Measurements from ENCODE around the gene CPA5.

Gene CPA5

DNA sequence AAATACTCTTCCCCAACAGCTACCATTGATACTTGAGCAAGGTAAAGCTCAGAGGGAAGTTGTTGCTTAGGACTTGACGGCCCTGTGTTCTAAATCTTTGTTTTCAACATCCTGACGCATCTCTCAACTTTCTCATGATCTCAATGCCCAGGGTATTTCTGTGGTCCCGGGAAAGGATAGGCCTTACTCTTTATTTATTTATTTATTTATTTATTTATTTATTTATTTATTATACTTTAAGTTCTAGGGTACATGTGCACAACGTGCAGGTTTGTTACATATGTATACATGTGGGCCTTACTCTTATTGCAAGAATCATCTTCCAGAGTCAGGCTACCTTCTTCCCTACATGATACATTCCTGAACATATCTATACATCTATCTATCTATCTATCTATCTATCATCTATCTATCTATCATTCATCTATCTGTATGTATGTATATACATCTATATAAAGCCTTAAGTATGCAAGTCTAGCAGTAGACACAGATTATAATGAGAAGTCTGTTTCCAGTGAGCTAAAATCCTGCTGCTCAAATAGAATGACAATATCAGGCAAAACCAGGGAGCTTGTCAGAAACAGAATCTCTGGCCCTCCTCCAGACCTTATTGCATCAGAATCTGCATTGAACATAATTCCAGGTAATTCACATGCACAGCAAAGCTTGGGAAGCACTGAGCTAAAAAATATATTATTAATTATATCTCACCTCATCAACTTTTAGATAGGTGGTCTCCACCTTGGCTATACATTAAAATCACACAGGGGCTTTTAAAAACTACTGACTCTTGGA, 12.2 kb upstream of the CPA5 start:
- no peak overlapping the region for H3K4me3 ChIP-seq
- no peak overlapping the region for H3K27ac ChIP-seq
- DNase-seq (ENCODE audit: low spot score) = no peak
- TF ChIP-seq, protein P1, sequence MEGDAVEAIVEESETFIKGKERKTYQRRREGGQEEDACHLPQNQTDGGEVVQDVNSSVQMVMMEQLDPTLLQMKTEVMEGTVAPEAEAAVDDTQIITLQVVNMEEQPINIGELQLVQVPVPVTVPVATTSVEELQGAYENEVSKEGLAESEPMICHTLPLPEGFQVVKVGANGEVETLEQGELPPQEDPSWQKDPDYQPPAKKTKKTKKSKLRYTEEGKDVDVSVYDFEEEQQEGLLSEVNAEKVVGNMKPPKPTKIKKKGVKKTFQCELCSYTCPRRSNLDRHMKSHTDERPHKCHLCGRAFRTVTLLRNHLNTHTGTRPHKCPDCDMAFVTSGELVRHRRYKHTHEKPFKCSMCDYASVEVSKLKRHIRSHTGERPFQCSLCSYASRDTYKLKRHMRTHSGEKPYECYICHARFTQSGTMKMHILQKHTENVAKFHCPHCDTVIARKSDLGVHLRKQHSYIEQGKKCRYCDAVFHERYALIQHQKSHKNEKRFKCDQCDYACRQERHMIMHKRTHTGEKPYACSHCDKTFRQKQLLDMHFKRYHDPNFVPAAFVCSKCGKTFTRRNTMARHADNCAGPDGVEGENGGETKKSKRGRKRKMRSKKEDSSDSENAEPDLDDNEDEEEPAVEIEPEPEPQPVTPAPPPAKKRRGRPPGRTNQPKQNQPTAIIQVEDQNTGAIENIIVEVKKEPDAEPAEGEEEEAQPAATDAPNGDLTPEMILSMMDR (IDR thresholded peaks at IDR 0.05) = no peak

DNA sequence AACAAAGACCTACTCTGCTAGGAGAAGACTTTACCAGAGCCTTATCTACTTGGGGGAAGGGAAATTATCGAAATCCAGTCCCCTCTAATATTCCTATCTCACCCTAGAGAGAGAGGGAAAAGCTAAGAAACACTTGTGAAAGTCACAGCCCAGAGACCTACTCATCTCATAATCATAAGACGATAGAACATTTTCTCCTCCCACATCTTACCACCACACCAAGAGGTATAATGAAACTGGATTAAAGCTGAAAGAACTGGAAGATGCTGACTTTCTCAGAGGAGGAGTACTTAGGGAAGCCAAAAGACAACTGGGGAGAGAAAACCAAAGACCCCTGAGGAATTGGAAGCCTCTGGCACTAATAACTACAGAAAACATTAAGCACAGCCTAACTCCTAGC, 10.8 kb upstream of the CPA5 start:
- Histone ChIP-seq H3K27ac (no peak overlapping the region), H3K4me3 (no peak overlapping the region)
- TF ChIP-seq, protein P1 (IDR thresholded peaks at IDR 0.05) = no peak
- no peak for DNase-seq (ENCODE audit: low spot score)

DNA sequence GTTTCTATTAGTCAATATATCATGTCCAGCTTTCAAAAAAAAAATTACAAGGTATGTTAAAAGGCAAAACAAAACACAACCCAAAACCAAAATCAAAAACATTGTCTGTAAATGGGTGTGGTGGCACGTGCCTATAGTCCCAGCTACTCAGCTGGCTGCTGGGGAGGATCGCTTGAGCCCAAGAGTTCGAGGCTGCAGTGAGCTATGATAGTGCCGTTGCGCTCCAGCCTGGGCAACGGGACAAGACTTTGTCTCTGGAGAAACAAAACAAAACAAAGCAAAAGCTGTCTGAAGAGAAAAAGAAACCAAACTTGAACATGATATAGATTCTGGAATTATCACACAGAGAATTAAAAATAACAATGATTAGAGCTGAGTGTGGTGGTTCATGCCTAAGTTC, 10.3 kb upstream of the CPA5 start:
- Histone ChIP-seq H3K4me3 (no peak overlapping the region), H3K27ac (no peak overlapping the region)
- TF ChIP-seq, protein P1 (IDR thresholded peaks at IDR 0.05) = no peak
- DNase-seq (ENCODE audit: low spot score) = no peak

DNA sequence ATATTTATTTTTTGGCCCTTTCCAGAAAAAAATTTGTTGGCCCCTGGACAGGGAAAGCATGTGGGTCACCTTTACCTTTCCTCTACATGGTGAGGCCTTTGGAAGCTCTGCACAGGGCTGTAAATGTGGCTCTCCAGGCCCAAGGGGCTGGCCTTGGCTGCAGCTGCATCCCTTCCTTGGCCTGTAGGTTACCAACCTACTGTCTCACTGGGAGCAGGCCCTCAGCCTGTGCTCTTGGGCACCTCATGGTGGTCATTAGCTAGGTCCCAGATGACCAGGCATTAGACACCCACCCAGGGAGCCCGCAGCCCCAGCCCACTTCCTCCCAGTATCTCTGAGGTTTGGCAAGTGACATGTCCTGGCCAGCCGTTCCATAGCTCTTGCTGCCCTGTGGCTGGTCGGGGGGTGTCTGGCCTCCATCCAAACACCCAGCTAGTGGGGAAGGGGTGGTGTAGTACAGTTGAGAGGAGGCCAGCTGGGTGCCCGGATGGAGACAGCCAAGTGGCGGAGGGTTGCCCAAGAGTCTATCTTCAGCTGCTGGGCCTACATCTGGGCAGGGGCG, 7.1 kb upstream of the CPA5 start:
- no peak overlapping the region for H3K4me3 ChIP-seq
- no peak overlapping the region for H3K27ac ChIP-seq
- TF ChIP-seq, protein P1 (IDR thresholded peaks at IDR 0.05) = no peak
- DNase-seq (ENCODE audit: low spot score) = no peak

DNA sequence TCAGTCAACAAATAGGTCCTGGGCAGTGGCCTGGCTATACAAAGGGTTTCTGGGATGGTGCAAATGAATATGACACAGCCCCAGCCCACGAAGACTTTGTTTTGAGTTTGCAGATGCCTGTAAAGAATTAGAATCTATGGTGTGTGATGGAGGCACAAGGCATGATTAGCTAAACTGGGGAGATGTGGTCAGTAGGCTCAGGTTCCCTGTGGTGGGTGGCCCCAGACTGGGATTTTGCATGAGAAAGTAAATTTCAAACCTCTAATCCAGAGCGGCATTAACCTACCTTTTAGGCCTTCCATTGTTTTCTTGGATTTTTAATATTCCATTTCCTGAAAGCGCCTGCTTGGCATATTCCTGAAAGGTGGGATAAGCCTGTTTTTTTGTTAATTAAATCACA, 6.4 kb upstream of the CPA5 start:
- TF ChIP-seq, protein P1 (IDR thresholded peaks at IDR 0.05) = no peak
- no peak overlapping the region for H3K4me3 ChIP-seq
- no peak for DNase-seq (ENCODE audit: low spot score)
- H3K27ac ChIP-seq = no peak overlapping the region

DNA sequence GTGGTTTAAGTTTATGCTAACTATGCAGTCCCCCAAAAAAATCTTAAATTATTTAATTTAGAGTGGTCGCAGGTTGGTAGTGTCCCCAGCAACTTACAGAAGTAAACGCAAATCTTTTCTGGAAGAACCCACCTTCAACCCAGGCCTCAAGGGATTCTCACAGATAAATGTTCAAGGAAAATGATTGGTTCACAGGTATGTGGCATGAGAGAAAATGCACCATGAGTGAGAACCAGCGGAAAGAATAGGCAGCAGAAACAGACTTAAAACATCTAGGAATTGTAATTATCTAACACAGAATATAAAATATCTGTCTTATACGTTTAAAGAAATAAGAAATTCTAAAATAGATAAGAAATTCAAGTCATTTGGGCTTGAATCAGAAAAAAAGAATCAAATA, 2.7 kb upstream of the CPA5 start:
- TF ChIP-seq, protein P1 (IDR thresholded peaks at IDR 0.05) = no peak
- no peak overlapping the region for H3K27ac ChIP-seq
- DNase-seq (ENCODE audit: low spot score) = no peak
- H3K4me3 ChIP-seq = no peak overlapping the region

All from coronary artery (tissue), 2 donors.